K562 treated with DMSO at 1 percent for 12 hours (cell line): ENCODE measurements around the gene KLC4. TPM values are rescaled to one million over a fixed set of nuclear protein-coding genes. Genes with fewer than 3 reads are reported as not detected.

Source experiments
- total RNA-seq: library from RNA; unstranded; fragments of 300-600 nt; gene quantifications from 2 replicates; pipeline ENCODE4 v1.2.3, GENCODE V29; 2022; ENCODE audit not compliant: insufficient read depth

Gene KLC4
- 22.5 and 34.5 TPM in 2 replicates for total RNA-seq

GRCh38 chr6:43059168-43060033, at the start of gene KLC4, which contains the start of gene MRPL2:
Gene KLC4, plus strand, starts transcription at chr6:43059631. Its CDS starts 1,705 bp downstream, at chr6:43061336.
Gene MRPL2, minus strand, starts transcription at chr6:43059434. Its CDS starts 53 bp downstream, at chr6:43059381.

GRCh38 chr6:43013843-43014433, 45.5 kb upstream of the KLC4 start, which contains the start of the genes KLHDC3 and MEA1:
Gene KLHDC3, plus strand, starts transcription at chr6:43014249. Its CDS starts 2,944 bp downstream, at chr6:43017193.
Gene MEA1, minus strand, starts transcription at chr6:43013946. Its CDS starts 133 bp downstream, at chr6:43013813.

GRCh38 chr6:43021270-43022047, 38.0 kb upstream of the KLC4 start, which contains the start of gene RRP36:
Gene RRP36, plus strand, starts transcription at chr6:43021623. Its CDS starts 32 bp downstream, at chr6:43021655.

GRCh38 chr6:43053545-43054205, 5.8 kb upstream of the KLC4 start, which contains the start of gene CUL7:
Gene CUL7, minus strand, starts transcription at chr6:43053851. Its CDS starts 1,063 bp downstream, at chr6:43052788.

GRCh38 chr6:43075670-43076463, 16.4 kb downstream of the KLC4 start, which contains the start of gene PTK7:
Gene PTK7, plus strand, starts transcription at chr6:43076314. Its CDS starts 175 bp downstream, at chr6:43076489.

Other genes starting within 250 kb of the KLC4 start
- 63.5 and 115 TPM in 2 replicates for gene RPL7L1, start 180.0 kb upstream of the KLC4 start, total RNA-seq
- gene PTCRA, start 143.6 kb upstream of the KLC4 start, total RNA-seq: not detected in 2 replicates
- gene CNPY3, start 130.2 kb upstream of the KLC4 start, total RNA-seq: 26.2 and 29.2 TPM in 2 replicates
- gene GNMT, start 98.9 kb upstream of the KLC4 start, total RNA-seq: not detected in 2 replicates
- 40.6 and 51.9 TPM in 2 replicates for gene PEX6, start 80.5 kb upstream of the KLC4 start, total RNA-seq
- gene PPP2R5D, start 75.1 kb upstream of the KLC4 start, total RNA-seq: 28.8 and 63.1 TPM in 2 replicates
- 103 and 123 TPM in 2 replicates for gene MEA1, start 45.7 kb upstream of the KLC4 start, total RNA-seq
- gene KLHDC3, start 45.4 kb upstream of the KLC4 start, total RNA-seq: 176 and 182 TPM in 2 replicates
- 89.7 and 118 TPM in 2 replicates for gene RRP36, start 38.0 kb upstream of the KLC4 start, total RNA-seq
- 19.4 and 31.7 TPM in 2 replicates for gene CUL7, start 5.8 kb upstream of the KLC4 start, total RNA-seq
- gene MRPL2, start 197 bp upstream of the KLC4 start, total RNA-seq: 113 and 127 TPM in 2 replicates
- gene PTK7, start 16.7 kb downstream of the KLC4 start, total RNA-seq: 9.1 and 16.9 TPM in 2 replicates
- gene SRF, start 111.6 kb downstream of the KLC4 start, total RNA-seq: 23.4 and 33.8 TPM in 2 replicates
- gene CUL9, start 122.6 kb downstream of the KLC4 start, total RNA-seq: 17.5 and 22.0 TPM in 2 replicates
- gene DNPH1, start 169.8 kb downstream of the KLC4 start, total RNA-seq: 185 and 274 TPM in 2 replicates
- gene TTBK1, start 183.8 kb downstream of the KLC4 start, total RNA-seq: not detected in 2 replicates
- gene SLC22A7, start 238.6 kb downstream of the KLC4 start, total RNA-seq: not detected in 2 replicates
- 1.3 TPM in 1 of 2 replicates, not detected in the other for gene CRIP3, start 249.2 kb downstream of the KLC4 start, total RNA-seq